Right lung (tissue), 5 donors: ENCODE measurements around the gene POU1F1. TPM values are rescaled to one million over a fixed set of nuclear protein-coding genes. Genes with fewer than 3 reads are reported as not detected.
"Not testable (repeated sequence)": the region's sequence is repeated elsewhere in the genome, so short reads cannot be mapped to it uniquely, and the experiment has no call there.

ENCODE experiments used
- DNase-seq, 2 donors: peaks; one replicate each; pipeline ENCODE4 v3.0.0-alpha.2; 2013
- polyA plus RNA-seq, 5 donors: library from polyadenylated mRNA; unstranded; fragments of 120-200 nt; gene quantifications; one replicate each; pipeline versions ENCODE4 v1.2.1 to v1.2.3, GENCODE V29; 2013; ENCODE audit warnings: inconsistent platforms in 1 of 5, low replicate concordance in 1 of 5; ENCODE audit not compliant: insufficient read length in 5 of 5, insufficient read depth in 1 of 5

POU1F1 gene
- polyA plus RNA-seq, 5 donors, result not detected

DNA sequence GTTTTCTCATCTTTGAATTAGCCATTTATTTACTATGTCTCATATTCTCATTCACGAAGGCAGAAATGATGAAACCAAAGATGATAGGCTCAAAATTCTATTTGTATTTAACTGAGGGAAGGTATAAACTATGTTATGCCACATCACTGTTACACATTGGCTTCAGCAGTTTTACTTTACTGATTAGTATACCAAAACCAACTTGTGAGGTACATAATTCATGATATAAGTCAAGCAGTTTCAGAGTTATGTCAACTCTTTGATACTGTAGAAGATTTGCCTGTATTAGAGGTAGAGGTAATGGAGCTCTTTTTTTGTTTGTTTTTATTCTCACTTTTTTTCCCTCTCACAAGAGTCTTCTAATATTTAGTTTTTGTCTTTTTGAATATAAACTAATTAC lies 26.4 kb downstream of the POU1F1 start:
- no peak for DNase-seq

GRCh38 chr3:87248831-87249230 lies 27.6 kb downstream of the POU1F1 start:
- no peak for DNase-seq

GRCh38 chr3:87248231-87248630 lies 28.2 kb downstream of the POU1F1 start:
- DNase-seq, result not testable (repeated sequence)

- no peak for DNase-seq
These were observed 29.0 kb downstream of the POU1F1 start for GRCh38 chr3:87247430-87247773.

DNA sequence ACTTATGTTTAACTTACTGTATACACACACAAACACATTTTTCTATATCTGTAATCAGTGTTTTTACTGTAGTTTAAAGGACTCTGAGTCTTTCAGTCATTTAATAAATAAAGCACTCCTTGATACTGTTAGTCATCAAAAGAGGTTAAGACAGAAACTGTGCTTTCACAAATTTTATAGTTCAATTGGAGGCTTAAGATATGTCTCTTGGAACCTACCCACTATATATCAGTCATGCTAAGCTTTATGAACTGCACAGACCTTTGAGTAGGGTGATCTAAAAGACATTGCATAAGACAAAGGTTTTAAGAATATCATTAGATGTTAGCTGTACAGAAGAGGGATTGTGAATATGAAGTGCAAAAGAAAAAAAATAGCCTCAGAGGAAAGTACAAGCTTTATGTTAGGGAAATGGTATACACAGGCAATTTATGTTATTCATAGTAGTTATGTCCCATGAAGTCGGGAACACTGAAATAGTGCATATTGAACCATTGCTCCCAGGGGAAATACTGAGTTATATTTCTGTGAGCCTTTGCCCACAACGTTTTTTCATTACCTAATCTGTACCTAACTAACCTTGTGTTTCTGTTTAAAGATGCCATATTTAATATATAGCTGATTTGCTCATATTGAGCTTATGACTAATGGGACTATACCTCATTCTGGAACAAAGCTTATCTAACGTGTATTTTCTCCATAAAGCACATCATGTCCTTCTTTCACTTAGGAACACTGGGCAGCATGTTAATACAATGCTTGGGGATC lies 29.5 kb downstream of the POU1F1 start:
- no peak for DNase-seq

GRCh38 chr3:87236093-87236492 lies 40.3 kb downstream of the POU1F1 start:
- DNase-seq, result no peak

DNA sequence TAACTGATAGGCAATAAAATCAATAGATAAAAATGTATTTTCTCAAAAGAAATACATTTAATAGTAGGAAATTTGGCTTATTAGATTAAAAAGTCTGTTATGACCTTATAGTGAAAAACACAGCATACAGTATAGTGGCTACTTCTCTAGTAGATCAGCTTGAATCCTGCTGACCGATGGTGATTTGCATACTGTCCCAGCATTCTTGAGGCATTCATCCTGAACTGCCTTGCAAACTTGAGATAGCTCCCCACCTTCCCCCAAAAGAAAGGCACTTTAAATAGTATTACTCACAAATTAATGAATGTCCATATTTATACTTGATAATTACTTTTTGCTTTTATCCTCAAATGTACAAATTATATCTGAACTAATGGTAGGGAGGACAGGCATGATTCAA lies 42.6 kb downstream of the POU1F1 start:
- no peak for DNase-seq

GRCh38 chr3:87229113-87229512 lies 47.3 kb downstream of the POU1F1 start:
- DNase-seq, result no peak

DNA sequence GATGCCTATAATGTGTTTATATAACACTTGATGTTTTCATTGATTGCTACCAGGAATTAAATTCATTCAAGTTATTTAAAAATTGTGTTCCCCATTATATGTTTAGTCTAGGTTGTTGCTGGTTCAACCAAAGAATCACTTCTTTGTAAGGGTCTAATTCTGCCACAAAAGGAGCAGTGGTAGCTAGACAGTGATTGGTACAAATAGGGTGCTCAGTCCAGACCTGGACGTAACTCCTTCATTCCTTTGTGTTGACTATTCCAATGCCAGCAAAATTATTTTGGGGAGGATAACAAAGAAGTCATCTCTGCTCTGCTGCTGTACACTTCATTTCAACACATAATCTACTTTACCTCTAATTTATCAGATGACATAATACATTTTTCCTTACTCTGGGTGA lies 48.1 kb downstream of the POU1F1 start:
- DNase-seq, result no peak

GRCh38 chr3:87227835-87228144 lies 48.6 kb downstream of the POU1F1 start:
- no peak for DNase-seq

- DNase-seq, result peak; percentile 94
These were observed 49.1 kb downstream of the POU1F1 start, which contains the start of gene CHMP2B for GRCh38 chr3:87227104-87227834. TSS of gene CHMP2B (plus strand) at chr3:87227309. CDS start at chr3:87227523, 214 bp downstream.

GRCh38 chr3:87225659-87226058 lies 50.7 kb downstream of the POU1F1 start:
- DNase-seq, result peak in 1 of 2 donors; percentile 12

- no peak for DNase-seq
These were observed 56.8 kb downstream of the POU1F1 start for GRCh38 chr3:87219611-87220010.

DNA sequence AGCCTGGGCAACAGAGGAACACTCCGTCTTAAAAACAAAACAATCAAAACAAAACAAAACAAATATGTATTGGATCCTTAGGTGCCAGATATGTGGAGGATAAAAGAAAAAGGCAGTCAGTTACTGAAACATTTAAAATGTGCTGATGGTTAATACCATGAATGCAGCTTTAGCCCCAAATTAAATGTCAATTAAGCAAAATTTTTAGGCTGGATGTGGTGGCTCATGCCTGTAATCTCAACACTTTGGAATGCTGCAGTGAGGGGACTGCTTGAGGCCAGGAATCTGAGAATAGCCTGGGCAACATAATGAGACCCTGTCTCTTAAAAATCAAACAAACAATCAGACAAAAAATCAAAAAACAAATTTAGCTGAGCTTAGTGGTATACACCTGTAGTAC lies 57.8 kb downstream of the POU1F1 start:
- no peak for DNase-seq

Other genes with a start within 250 kb of the POU1F1 start
- 10 to 100 TPM; 39.1 to 52.1 (median 46.2) TPM for gene CHMP2B, start 49.3 kb downstream of the POU1F1 start, polyA plus RNA-seq